ENCODE data around the gene GAS7.

- TF ChIP-seq MAX (CRISPR knock-in tag; IDR thresholded peaks at IDR 0.05): no peak
- no peak for TF ChIP-seq CTCF (IDR thresholded peaks at IDR 0.05)
- TF ChIP-seq, protein P1, sequence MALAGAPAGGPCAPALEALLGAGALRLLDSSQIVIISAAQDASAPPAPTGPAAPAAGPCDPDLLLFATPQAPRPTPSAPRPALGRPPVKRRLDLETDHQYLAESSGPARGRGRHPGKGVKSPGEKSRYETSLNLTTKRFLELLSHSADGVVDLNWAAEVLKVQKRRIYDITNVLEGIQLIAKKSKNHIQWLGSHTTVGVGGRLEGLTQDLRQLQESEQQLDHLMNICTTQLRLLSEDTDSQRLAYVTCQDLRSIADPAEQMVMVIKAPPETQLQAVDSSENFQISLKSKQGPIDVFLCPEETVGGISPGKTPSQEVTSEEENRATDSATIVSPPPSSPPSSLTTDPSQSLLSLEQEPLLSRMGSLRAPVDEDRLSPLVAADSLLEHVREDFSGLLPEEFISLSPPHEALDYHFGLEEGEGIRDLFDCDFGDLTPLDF (CRISPR knock-in tag; IDR thresholded peaks at IDR 0.05): no peak
- no peak for TF ChIP-seq ZNF423 (CRISPR knock-in tag; IDR thresholded peaks at IDR 0.05)
- no peak for TF ChIP-seq KAT7 (CRISPR knock-in tag; IDR thresholded peaks at IDR 0.05; ENCODE audit: borderline replicate concordance)
- TF ChIP-seq ZNF138 (CRISPR knock-in tag; conservative IDR thresholded peaks at IDR 0.05): no peak
- TF ChIP-seq, protein P2, sequence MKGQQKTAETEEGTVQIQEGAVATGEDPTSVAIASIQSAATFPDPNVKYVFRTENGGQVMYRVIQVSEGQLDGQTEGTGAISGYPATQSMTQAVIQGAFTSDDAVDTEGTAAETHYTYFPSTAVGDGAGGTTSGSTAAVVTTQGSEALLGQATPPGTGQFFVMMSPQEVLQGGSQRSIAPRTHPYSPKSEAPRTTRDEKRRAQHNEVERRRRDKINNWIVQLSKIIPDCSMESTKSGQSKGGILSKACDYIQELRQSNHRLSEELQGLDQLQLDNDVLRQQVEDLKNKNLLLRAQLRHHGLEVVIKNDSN (CRISPR knock-in tag; IDR thresholded peaks at IDR 0.05): no peak
- no peak for TF ChIP-seq ZNF671 (CRISPR knock-in tag; IDR thresholded peaks at IDR 0.05)
Measured at GRCh38 chr17:10141436-10141835, 57.0 kb downstream of the GAS7 start.

Data from WTC11 (cell line).